Endothelial cell of umbilical vein (primary cell): ENCODE measurements around the gene ANKRD33B. TPM values are rescaled to one million over a fixed set of nuclear protein-coding genes. Genes with fewer than 3 reads are reported as not detected.

Source experiments
- BruUV-seq: library from RNA; stranded (reverse); fragments of 400-500 nt; replicated peaks from 2 replicates; lab custom pipeline; 2021; lab: Mats Ljungman, UMichigan
- CTCF ChIA-PET: fragments of 300-600, 350-600 bp; sonication (Branson Sonifier 250); formaldehyde crosslinking; loops from one replicate; lab custom pipeline; 2021; ENCODE audit warnings: antibody characterized with exemption, inconsistent platforms; lab: Charles Lee
- POLR2A ChIA-PET: fragments of 300-600, 350-600 bp; sonication (Branson Sonifier 250); formaldehyde crosslinking; loops from one replicate; lab custom pipeline; 2021; ENCODE audit warnings: antibody characterized with exemption, inconsistent platforms; lab: Charles Lee
- DNase-seq: peaks from one replicate; pipeline ENCODE4 v3.0.0-alpha.2; 2011; ENCODE audit warnings: low read depth, low spot score
- FAIRE-seq: peaks from 2 replicates; lab custom pipeline; 2011; peaks lifted over from hg19 to GRCh38; lab: Jason Lieb, UNC
- H2AFZ ChIP-seq: 2 replicates; pipeline ENCODE4 v1.6.0; 2012; ENCODE audit warnings: low read depth, low read length, control low read depth, inconsistent platforms
- H3K27ac ChIP-seq: 2 replicates; pipeline ENCODE4 v1.5.1; 2011; ENCODE audit warnings: low read depth, mild to moderate bottlenecking, control low read depth, low read length, moderate library complexity; ENCODE audit not compliant: insufficient read depth
- H3K27me3 ChIP-seq, 2 experiments: 2 replicates each; pipeline versions ENCODE4 v1.6.0 to v1.6.1; 2011; ENCODE audit warnings: low read length in 2 of 2, mixed read lengths in 1 of 2; ENCODE audit not compliant: control insufficient read depth in 2 of 2, insufficient read depth in 2 of 2
- H3K36me3 ChIP-seq, 2 experiments: 2 replicates in 1 of 2; 3 replicates in 1 of 2; pipeline ENCODE4 v1.5.1; 2011; ENCODE audit warnings: low read length in 2 of 2, mild to moderate bottlenecking in 1 of 2, moderate library complexity in 1 of 2; ENCODE audit not compliant: control insufficient read depth in 2 of 2, insufficient read depth in 2 of 2; ENCODE audit errors: extremely low read depth in 1 of 2
- H3K4me1 ChIP-seq: 3 replicates; pipeline ENCODE4 v1.5.1; 2011; ENCODE audit warnings: mild to moderate bottlenecking, low read length; ENCODE audit not compliant: control insufficient read depth, insufficient read depth; ENCODE audit errors: extremely low read depth
- H3K4me2 ChIP-seq: 2 replicates; pipeline ENCODE4 v1.6.1; 2011; ENCODE audit warnings: low read length, control low read depth, mixed read lengths; ENCODE audit not compliant: insufficient read depth
- H3K4me3 ChIP-seq, 3 experiments: fragments of 200-600 bp in 1 of 3; sonication (generic), shearing (Covaris generic) in 1 of 3; replicated peaks in 1 of 3; 2 replicates each; pipeline ENCODE4 v1.5.1; 2011 to 2016; ENCODE audit warnings: control low read depth in 3 of 3, low read length in 3 of 3, mild to moderate bottlenecking in 2 of 3, inconsistent platforms in 1 of 3, low read depth in 1 of 3, moderate library complexity in 1 of 3; ENCODE audit not compliant: insufficient read depth in 1 of 3
- H3K79me2 ChIP-seq: 2 replicates; pipeline ENCODE4 v1.6.0; 2012; ENCODE audit warnings: low read length, inconsistent platforms; ENCODE audit not compliant: control insufficient read depth, insufficient read depth
- H3K9ac ChIP-seq: replicated peaks from 2 replicates; pipeline ENCODE3; 2011; ENCODE audit warnings: low read length, control low read depth; ENCODE audit not compliant: insufficient read depth; ENCODE audit errors: extremely low read depth
- H3K9me1 ChIP-seq: replicated peaks from 3 replicates; pipeline ENCODE4 v1.6.0; 2011; ENCODE audit warnings: mild to moderate bottlenecking, low read length; ENCODE audit not compliant: control insufficient read depth, insufficient read depth; ENCODE audit errors: extremely low read depth
- H3K9me3 ChIP-seq: replicated peaks from 2 replicates; pipeline ENCODE4 v1.5.1; 2012; ENCODE audit warnings: low read length, inconsistent platforms; ENCODE audit not compliant: control insufficient read depth, insufficient read depth
- H4K20me1 ChIP-seq: replicated peaks from 2 replicates; pipeline ENCODE3; 2011; ENCODE audit warnings: mild to moderate bottlenecking, low read length; ENCODE audit not compliant: control insufficient read depth, insufficient read depth; ENCODE audit errors: extremely low read depth
- EZH2 ChIP-seq: IDR thresholded peaks from 2 replicates; pipeline ENCODE4 v1.6.1; 2012; ENCODE audit warnings: borderline replicate concordance, low read depth, mild to moderate bottlenecking, moderate library complexity, low read length, inconsistent platforms; ENCODE audit not compliant: severe bottlenecking
- FOS ChIP-seq: IDR thresholded peaks from 2 replicates; pipeline ENCODE4 v1.6.1; 2011; ENCODE audit warnings: mild to moderate bottlenecking, low read length, moderate library complexity, borderline replicate concordance; ENCODE audit not compliant: insufficient read depth
- GATA2 ChIP-seq: IDR thresholded peaks from 2 replicates; pipeline ENCODE4 v1.7.0; 2011; ENCODE audit warnings: low read depth, mild to moderate bottlenecking, moderate library complexity, mixed read lengths, low read length; ENCODE audit not compliant: insufficient read length, insufficient read depth
- JUN ChIP-seq: IDR thresholded peaks from 2 replicates; pipeline ENCODE4 v1.6.1; 2011; ENCODE audit warnings: borderline replicate concordance, low read depth; ENCODE audit not compliant: insufficient read length, insufficient read depth
- MYC ChIP-seq: IDR thresholded peaks from one replicate; pipeline ENCODE4 v1.6.1; 2011; ENCODE audit warnings: mild to moderate bottlenecking, low read depth, low read length
- POLR2A ChIP-seq: IDR thresholded peaks from 2 replicates; pipeline ENCODE4 v1.6.1; 2012; ENCODE audit warnings: low read depth, mild to moderate bottlenecking, control low read depth, low read length
- POLR2AphosphoS5 ChIP-seq: IDR thresholded peaks from 2 replicates; pipeline ENCODE4 v1.6.1; 2012; ENCODE audit warnings: low read depth, mild to moderate bottlenecking, control low read depth, low read length, moderate library complexity; ENCODE audit not compliant: insufficient read depth
- dilution Hi-C: fragments of 300-500 bp; cut with MboI; formaldehyde crosslinking; loops from one replicate; pipeline ENCODE4 v1.15.0; 2019; ENCODE audit warnings: low sequenced_read_pairs; ENCODE audit not compliant: extremely low pct_ligation_motif_present
- intact Hi-C: fragments of 100-400 bp; cut with micrococcal nuclease; formaldehyde crosslinking; loops from one replicate; pipeline ENCODE4 v1.10.0; 2022
- polyA plus RNA-seq, 4 experiments: library from polyadenylated mRNA; depleted of rRNA in 3 of 4; stranded (reverse) in 3 of 4; unstranded in 1 of 4; fragments of >200 nt; gene quantifications; 2 replicates each; pipeline versions ENCODE4 v1.2.1 to v1.2.3, GENCODE V29; 2011 to 2012; ENCODE audit warnings: missing spikeins in 1 of 4
- total RNA-seq: library from RNA; stranded (reverse); gene quantifications from 2 replicates; pipeline ENCODE4 v1.2.3, GENCODE V29; 2021
- TF ChIP-seq, protein P1 (sequence below): IDR thresholded peaks from 2 replicates; pipeline ENCODE4 v1.6.1; 2011; ENCODE audit not compliant: insufficient read depth, insufficient read length
- TF ChIP-seq, protein P2 (sequence below), 2 donors: IDR thresholded peaks; 1 replicate in 1 of 2; 2 replicates in 1 of 2; pipeline ENCODE4 v1.5.1; 2011; ENCODE audit warnings: low read length in 2 of 2, mild to moderate bottlenecking in 2 of 2, moderate library complexity in 2 of 2, control low read depth in 1 of 2, inconsistent platforms in 1 of 2, low read depth in 1 of 2; ENCODE audit not compliant: insufficient read depth in 1 of 2; ENCODE audit errors: extremely low read depth in 1 of 2

The ANKRD33B gene
- total and polyA plus RNA-seq, 2 donors (not counting 3 experiments of a cell fraction or from before 2014, with no cell fraction given) = 2.4 to 5.4 TPM

DNA sequence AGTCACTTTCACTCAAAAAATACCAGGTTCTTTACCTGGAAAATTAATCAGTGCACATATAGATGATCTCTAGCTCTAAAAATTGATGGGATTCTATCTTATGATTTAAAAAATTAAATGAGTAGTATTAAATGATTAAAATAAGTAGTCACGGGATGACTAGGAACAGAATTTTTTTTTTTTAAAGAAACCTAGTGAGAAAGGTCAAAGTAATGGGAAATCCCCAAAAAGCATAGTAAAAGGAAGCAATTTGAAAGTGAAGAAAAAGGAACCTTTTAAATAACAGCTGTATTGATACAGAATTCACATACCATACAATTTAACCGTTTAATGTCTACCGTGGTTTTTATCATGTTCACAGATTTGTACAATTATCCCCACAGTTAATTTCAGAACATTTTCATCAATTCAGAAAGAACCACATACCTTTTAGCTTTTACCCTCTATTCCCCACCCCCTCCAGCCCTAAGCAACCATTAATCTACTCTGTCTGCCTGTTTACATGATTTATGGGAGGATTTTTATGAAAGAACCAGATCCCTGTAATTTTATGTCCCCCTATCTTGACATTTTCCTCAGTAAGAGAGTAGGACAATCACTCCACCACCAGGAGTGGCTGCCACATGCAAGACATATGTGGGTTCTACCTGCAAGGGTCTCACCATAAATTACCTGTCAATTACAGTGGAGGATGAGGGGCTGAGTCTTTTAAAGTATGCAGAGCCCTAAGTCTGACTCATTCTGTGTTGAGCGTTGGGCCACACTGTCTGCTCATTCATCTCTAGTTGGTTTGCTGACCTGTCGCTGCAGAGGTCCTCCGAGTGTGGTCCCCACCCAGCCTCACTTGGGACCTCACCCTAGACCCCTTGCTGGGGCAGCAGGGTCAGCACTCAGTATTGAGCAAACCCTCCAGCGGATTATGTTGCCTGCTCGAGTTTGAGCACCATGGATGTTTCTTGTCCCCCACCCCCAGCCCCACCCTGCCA is 16.0 kb downstream of the ANKRD33B start:
- Histone ChIP-seq H3K9me3 (no peaks in the 10 kb centered on the region), H3K9ac (no peak overlapping the region), H3K27ac (no peak overlapping the region), H3K4me2 (no peak overlapping the region), H3K79me2 (peaks cover 3% of the 10 kb centered on the region), H3K36me3 (no peaks in the 10 kb centered on the region), H4K20me1 (no peaks in the 10 kb centered on the region), H3K27me3 (no peaks in the 10 kb centered on the region), H2AFZ (no peak overlapping the region), H3K9me1 (no peaks in the 10 kb centered on the region), H3K4me3 (no peak overlapping the region), H3K4me1 (peaks cover 12% of the 10 kb centered on the region)
- no TSS peak for BruUV-seq
- intact Hi-C loops (loop anchor here (1.0 kb wide), 1 partner anchor 10 kb away; no protein-coding TSS in a partner anchor), dilution Hi-C loops (no loop called here)
- ChIA-PET POLR2A (no interaction called here), CTCF (interaction anchor here (2.4 kb wide), 1 partner anchor 13 kb away, joined by 8 read pairs; no protein-coding TSS in a partner anchor)
- TF ChIP-seq MYC (no peak), POLR2AphosphoS5 (no peak), JUN (no peak)
- no peak for DNase-seq
- FAIRE-seq = no peak

DNA sequence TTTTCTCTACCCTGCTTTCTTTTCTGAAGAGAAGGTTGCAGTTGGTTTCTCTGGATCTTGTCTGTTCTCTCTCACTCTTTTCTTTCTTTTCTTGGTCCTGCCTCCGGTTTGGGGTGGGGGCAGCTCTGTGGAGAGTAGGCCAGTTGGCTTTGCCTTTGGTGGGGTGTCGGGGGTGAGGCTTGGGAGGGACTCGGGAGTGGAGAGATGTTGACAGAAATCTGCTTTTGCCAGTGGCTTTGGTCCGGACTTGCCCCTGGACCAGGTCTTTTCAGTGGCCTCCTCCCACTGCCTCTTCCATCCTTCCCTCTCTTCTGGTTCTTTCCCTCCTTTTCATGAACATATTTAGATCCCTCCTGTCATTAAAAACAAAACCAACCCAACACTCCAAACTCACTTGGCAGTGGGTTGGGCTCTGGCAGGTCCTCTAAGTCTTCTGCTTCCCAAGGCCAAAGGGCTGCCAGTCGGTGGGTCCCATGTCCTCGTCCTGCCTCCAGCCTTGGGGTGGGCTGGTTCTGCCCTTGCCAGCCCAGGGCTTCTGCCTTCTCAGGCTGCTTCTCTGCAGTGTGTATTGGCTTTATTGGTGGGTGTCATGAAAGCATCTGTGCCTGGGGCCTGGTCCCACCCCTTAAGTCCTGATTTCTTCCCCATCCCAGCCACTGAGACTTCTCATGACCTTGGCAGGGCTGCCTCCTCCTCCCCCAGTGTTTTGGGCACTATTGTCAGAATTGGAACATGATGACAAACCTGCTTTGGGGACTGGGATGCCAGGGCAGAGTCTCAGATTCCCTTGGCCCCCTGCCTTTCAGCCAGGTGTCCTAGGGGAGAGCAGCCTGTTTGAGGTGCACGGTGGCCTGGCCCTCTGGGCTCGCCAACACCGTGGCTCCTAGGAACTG is 16.9 kb downstream of the ANKRD33B start:
- H3K27ac ChIP-seq = no peak overlapping the region

More for the DNA sequence above, 16.9 kb downstream of the ANKRD33B start:
- DNase-seq (no peak), FAIRE-seq (no peak)
- Histone ChIP-seq H3K9me1 (no peaks in the 10 kb centered on the region), H3K9ac (no peak overlapping the region), H4K20me1 (no peaks in the 10 kb centered on the region), H3K79me2 (peaks cover 8% of the 10 kb centered on the region), H2AFZ (no peak overlapping the region), H3K4me1 (peaks cover 12% of the 10 kb centered on the region), H3K4me2 (no peak overlapping the region), H3K4me3 (no peak overlapping the region), H3K27me3 (no peaks in the 10 kb centered on the region), H3K9me3 (no peaks in the 10 kb centered on the region), H3K36me3 (no peaks in the 10 kb centered on the region)
- dilution Hi-C loops = no loop called here
- no peak for TF ChIP-seq EZH2
- no peak for TF ChIP-seq POLR2AphosphoS5
- no peak for TF ChIP-seq FOS
- TF ChIP-seq GATA2 = no peak
- TF ChIP-seq, protein P1, sequence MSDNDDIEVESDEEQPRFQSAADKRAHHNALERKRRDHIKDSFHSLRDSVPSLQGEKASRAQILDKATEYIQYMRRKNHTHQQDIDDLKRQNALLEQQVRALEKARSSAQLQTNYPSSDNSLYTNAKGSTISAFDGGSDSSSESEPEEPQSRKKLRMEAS = no peak
- no peak for TF ChIP-seq POLR2A
- TF ChIP-seq, protein P2, sequence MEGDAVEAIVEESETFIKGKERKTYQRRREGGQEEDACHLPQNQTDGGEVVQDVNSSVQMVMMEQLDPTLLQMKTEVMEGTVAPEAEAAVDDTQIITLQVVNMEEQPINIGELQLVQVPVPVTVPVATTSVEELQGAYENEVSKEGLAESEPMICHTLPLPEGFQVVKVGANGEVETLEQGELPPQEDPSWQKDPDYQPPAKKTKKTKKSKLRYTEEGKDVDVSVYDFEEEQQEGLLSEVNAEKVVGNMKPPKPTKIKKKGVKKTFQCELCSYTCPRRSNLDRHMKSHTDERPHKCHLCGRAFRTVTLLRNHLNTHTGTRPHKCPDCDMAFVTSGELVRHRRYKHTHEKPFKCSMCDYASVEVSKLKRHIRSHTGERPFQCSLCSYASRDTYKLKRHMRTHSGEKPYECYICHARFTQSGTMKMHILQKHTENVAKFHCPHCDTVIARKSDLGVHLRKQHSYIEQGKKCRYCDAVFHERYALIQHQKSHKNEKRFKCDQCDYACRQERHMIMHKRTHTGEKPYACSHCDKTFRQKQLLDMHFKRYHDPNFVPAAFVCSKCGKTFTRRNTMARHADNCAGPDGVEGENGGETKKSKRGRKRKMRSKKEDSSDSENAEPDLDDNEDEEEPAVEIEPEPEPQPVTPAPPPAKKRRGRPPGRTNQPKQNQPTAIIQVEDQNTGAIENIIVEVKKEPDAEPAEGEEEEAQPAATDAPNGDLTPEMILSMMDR (IDR thresholded peaks at IDR 0.05; ENCODE audit: extremely low read depth in 1 of 2, insufficient read depth in 1 of 2, low read depth in 1 of 2, low read length in 2 of 2) = no peak
- TF ChIP-seq MYC = no peak
- TF ChIP-seq JUN = no peak
- CTCF ChIA-PET = no interaction called here
- POLR2A ChIA-PET = no interaction called here
- no TSS peak for BruUV-seq
- intact Hi-C loops = no loop called here
